Activated CD8-positive, alpha-beta T cell treated with anti-CD3 and anti-CD28 coated beads for 36 hours (primary cell): Measurements from ENCODE around the gene PMS1. TPM values are rescaled to one million over a fixed set of nuclear protein-coding genes. Genes with fewer than 3 reads are reported as not detected.

ENCODE experiments used
- ATAC-seq: fragments of 200-7000 bp; cut with Tn5 transposase; one replicate; pipeline ENCODE4 v1.10.0; 2021; ENCODE audit warnings: mild to moderate bottlenecking, moderate library complexity
- CTCF ChIA-PET: fragments of 350-600 bp; sonication (Branson Sonifier 250); formaldehyde crosslinking; loops from one replicate; lab custom pipeline; 2021; ENCODE audit warnings: antibody characterized with exemption; lab: Charles Lee
- POLR2A ChIA-PET: fragments of 350-600 bp; sonication (Branson Sonifier 250); formaldehyde crosslinking; loops from one replicate; lab custom pipeline; 2021; ENCODE audit warnings: antibody characterized with exemption; lab: Charles Lee
- DNase-seq: peaks from one replicate; pipeline ENCODE4 v3.0.0-alpha.2; 2020
- H3K27ac Mint-ChIP-seq: one replicate; pipeline ENCODE4 v1.8.0; 2021; ENCODE audit warnings: mild to moderate bottlenecking, mixed read lengths
- H3K27me3 Mint-ChIP-seq: one replicate; pipeline ENCODE4 v1.8.0; 2021; ENCODE audit warnings: mixed read lengths
- H3K36me3 Mint-ChIP-seq: one replicate; pipeline ENCODE4 v1.8.0; 2021; ENCODE audit warnings: low read depth, mixed read lengths
- H3K4me1 Mint-ChIP-seq: one replicate; pipeline ENCODE4 v1.8.0; 2021; ENCODE audit warnings: low read depth, mixed read lengths
- H3K4me3 Mint-ChIP-seq: one replicate; pipeline ENCODE4 v1.8.0; 2021; ENCODE audit warnings: mild to moderate bottlenecking, moderate library complexity, mixed read lengths
- H3K9me3 Mint-ChIP-seq: one replicate; pipeline ENCODE4 v1.8.0; 2021; ENCODE audit warnings: mixed read lengths
- CTCF ChIP-seq: fragments of 200-600 bp; IDR thresholded peaks from one replicate; pipeline ENCODE4 v1.8.0; 2022; ENCODE audit warnings: antibody characterized with exemption, mild to moderate bottlenecking
- intact Hi-C: fragments of 100-400 bp; cut with micrococcal nuclease; formaldehyde crosslinking; loops from one replicate; pipeline ENCODE4 v1.10.0; 2022
- total RNA-seq, 2 experiments: library from RNA; stranded (reverse); gene quantifications; one replicate each; pipeline ENCODE4 v1.2.3, GENCODE V29; 2021

Gene PMS1
- total RNA-seq, 2 experiments from 2014 or later, result 44.3 to 58.5 TPM

DNA sequence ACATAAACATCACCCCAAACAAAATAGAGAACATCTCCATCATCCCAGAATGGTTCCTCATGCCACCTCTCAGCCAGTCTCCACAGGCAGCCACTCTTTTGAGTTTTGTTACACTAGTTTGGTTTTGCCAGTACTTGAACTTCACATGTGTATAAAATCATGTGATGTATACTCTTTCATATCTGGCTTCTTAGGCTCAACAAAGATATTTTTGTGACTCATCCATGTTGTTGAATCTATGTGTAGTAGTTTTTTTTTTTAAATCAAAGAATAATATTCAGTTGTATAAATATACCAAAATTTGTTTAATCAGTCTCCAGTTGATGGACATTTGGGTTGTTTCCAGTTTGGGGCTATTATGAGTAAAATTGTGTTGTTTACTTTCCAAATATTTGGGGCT lies 75.9 kb downstream of the PMS1 start:
- ATAC-seq, result no peak
- no peaks in the 10 kb centered on the region for H3K27me3 Mint-ChIP-seq
- H3K4me3 Mint-ChIP-seq, result no peak overlapping the region
- DNase-seq, result no peak
- no peak overlapping the region for H3K27ac Mint-ChIP-seq
- CTCF ChIA-PET, result no interaction called here
- H3K4me1 Mint-ChIP-seq, result no peaks in the 10 kb centered on the region
- POLR2A ChIA-PET, result no interaction called here
- H3K36me3 Mint-ChIP-seq, result peaks cover 38% of the 10 kb centered on the region
- no peak for TF ChIP-seq CTCF
- H3K9me3 Mint-ChIP-seq, result no peaks in the 10 kb centered on the region
- intact Hi-C loops, result no loop called here

- ATAC-seq (no peak), DNase-seq (no peak)
- intact Hi-C loops, result no loop called here
- TF ChIP-seq CTCF, result no peak
- Mint-ChIP-seq H3K27me3 (no peaks in the 10 kb centered on the region), H3K36me3 (peaks cover 37% of the 10 kb centered on the region), H3K4me1 (no peaks in the 10 kb centered on the region), H3K4me3 (no peak overlapping the region), H3K9me3 (no peaks in the 10 kb centered on the region), H3K27ac (no peak overlapping the region)
- POLR2A ChIA-PET, result no interaction called here
- CTCF ChIA-PET, result no interaction called here
These were observed 78.5 kb downstream of the PMS1 start for GRCh38 chr2:189862751-189863150.

DNA sequence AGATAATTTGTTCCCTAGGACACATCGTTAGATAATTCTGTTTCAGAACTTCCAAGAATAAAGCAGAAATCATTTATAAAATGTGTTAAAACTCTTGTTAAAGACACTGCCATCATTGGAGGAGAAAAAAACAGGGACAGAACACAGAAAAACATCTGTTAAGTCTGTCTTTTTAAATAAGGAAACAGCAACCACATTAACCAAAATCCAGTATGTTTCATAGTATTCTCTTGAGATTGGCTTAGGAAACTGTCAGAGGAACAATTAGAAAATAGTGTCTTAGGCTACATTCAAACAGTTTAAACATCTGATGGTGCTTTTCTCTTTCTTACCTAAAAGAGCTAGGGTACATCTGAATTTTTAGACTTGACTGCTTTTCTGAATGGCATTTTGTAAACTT lies 81.6 kb downstream of the PMS1 start:
- H3K4me1 Mint-ChIP-seq, result no peaks in the 10 kb centered on the region
- TF ChIP-seq CTCF, result no peak

DNA sequence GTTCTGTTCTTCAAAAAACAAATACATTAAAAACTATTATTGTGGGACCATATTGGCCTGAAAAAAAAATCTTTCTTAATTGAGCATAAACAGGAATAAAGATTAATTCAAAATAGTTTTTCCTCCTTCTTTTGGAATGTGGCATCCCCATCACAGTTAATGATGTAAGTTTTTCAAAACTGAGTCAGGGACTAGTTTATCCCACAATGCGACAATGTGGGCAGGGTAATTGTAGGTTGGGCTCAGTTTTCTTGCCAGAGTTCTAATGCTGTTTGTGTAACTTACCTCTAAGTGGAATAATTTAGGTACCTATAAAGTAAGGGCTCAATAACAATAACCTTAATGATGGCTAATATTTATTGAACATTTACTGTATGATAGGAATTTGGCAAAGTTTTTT lies 82.0 kb downstream of the PMS1 start:
- H3K27ac Mint-ChIP-seq, result no peak overlapping the region
- H3K9me3 Mint-ChIP-seq, result no peaks in the 10 kb centered on the region
- POLR2A ChIA-PET, result no interaction called here
- no peak overlapping the region for H3K4me3 Mint-ChIP-seq
- DNase-seq (no peak), ATAC-seq (no peak)
- H3K27me3 Mint-ChIP-seq, result no peaks in the 10 kb centered on the region
- CTCF ChIA-PET, result no interaction called here
- no peaks in the 10 kb centered on the region for H3K4me1 Mint-ChIP-seq
- TF ChIP-seq CTCF, result no peak
- intact Hi-C loops, result no loop called here
- peaks cover 45% of the 10 kb centered on the region for H3K36me3 Mint-ChIP-seq

More for the DNA sequence above, 81.6 kb downstream of the PMS1 start:
- Mint-ChIP-seq H3K27me3 (no peaks in the 10 kb centered on the region), H3K27ac (no peak overlapping the region), H3K4me3 (no peak overlapping the region), H3K9me3 (no peaks in the 10 kb centered on the region), H3K36me3 (peaks cover 42% of the 10 kb centered on the region)
- no peak for DNase-seq
- intact Hi-C loops, result no loop called here
- ATAC-seq, result no peak
- CTCF ChIA-PET, result no interaction called here
- POLR2A ChIA-PET, result no interaction called here

GRCh38 chr2:189868896-189869295 lies 84.6 kb downstream of the PMS1 start:
- intact Hi-C loops, result no loop called here
- CTCF ChIA-PET, result no interaction called here

More at GRCh38 chr2:189868896-189869295, 84.6 kb downstream of the PMS1 start:
- Mint-ChIP-seq H3K27ac (no peak overlapping the region), H3K36me3 (peaks cover 34% of the 10 kb centered on the region), H3K4me3 (no peak overlapping the region), H3K9me3 (no peaks in the 10 kb centered on the region), H3K27me3 (no peaks in the 10 kb centered on the region), H3K4me1 (no peaks in the 10 kb centered on the region)
- no peak for TF ChIP-seq CTCF
- ATAC-seq (no peak), DNase-seq (no peak)
- POLR2A ChIA-PET, result no interaction called here
